Glutamatergic neuron (in vitro differentiated cells): ENCODE measurements around the gene ANKMY1. TPM values are rescaled to one million over a fixed set of nuclear protein-coding genes. Genes with fewer than 3 reads are reported as not detected.
"Not testable (repeated sequence)": the region's sequence is repeated elsewhere in the genome, so short reads cannot be mapped to it uniquely, and the experiment has no call there.

ENCODE experiments used
- DNase-seq: peaks from one replicate; pipeline ENCODE4 v3.0.0; 2022
- H3K27ac Mint-ChIP-seq: one replicate; pipeline ENCODE4 v1.8.0; 2020; ENCODE audit warnings: mild to moderate bottlenecking, mixed read lengths, inconsistent platforms; ENCODE audit not compliant: unreplicated experiment
- H3K27me3 Mint-ChIP-seq: one replicate; pipeline ENCODE4 v1.8.0; 2020; ENCODE audit warnings: mild to moderate bottlenecking, moderate library complexity, mixed read lengths, inconsistent platforms; ENCODE audit not compliant: unreplicated experiment
- H3K36me3 Mint-ChIP-seq: one replicate; pipeline ENCODE4 v1.8.0; 2020; ENCODE audit warnings: mild to moderate bottlenecking, mixed read lengths, inconsistent platforms; ENCODE audit not compliant: unreplicated experiment
- H3K4me1 Mint-ChIP-seq: one replicate; pipeline ENCODE4 v1.8.0; 2020; ENCODE audit warnings: mild to moderate bottlenecking, low read depth, mixed read lengths, inconsistent platforms; ENCODE audit not compliant: unreplicated experiment
- H3K4me3 Mint-ChIP-seq: one replicate; pipeline ENCODE4 v1.8.0; 2020; ENCODE audit warnings: mild to moderate bottlenecking, mixed read lengths, inconsistent platforms; ENCODE audit not compliant: unreplicated experiment
- H3K9me3 Mint-ChIP-seq: one replicate; pipeline ENCODE4 v1.8.0; 2020; ENCODE audit warnings: mild to moderate bottlenecking, moderate library complexity, mixed read lengths, inconsistent platforms; ENCODE audit not compliant: unreplicated experiment
- total RNA-seq: library from RNA; stranded (reverse); fragmentation: NEBNext Ultra II Directional; extraction: Animal tissue kit (Norgen Biotek cat#: 25700); gene quantifications from one replicate; pipeline ENCODE4 v1.2.1, GENCODE V29; 2021; ENCODE audit not compliant: unreplicated experiment
- TF ChIP-seq, protein P1 (sequence below): fragments of 200-600 bp; sonication (generic); IDR thresholded peaks from one replicate; pipeline ENCODE4 v1.5.0; 2021; ENCODE audit not compliant: partially characterized antibody, unreplicated experiment

ANKMY1 gene
- total RNA-seq, 1 donor from 2014 or later = 9.0 TPM

DNA sequence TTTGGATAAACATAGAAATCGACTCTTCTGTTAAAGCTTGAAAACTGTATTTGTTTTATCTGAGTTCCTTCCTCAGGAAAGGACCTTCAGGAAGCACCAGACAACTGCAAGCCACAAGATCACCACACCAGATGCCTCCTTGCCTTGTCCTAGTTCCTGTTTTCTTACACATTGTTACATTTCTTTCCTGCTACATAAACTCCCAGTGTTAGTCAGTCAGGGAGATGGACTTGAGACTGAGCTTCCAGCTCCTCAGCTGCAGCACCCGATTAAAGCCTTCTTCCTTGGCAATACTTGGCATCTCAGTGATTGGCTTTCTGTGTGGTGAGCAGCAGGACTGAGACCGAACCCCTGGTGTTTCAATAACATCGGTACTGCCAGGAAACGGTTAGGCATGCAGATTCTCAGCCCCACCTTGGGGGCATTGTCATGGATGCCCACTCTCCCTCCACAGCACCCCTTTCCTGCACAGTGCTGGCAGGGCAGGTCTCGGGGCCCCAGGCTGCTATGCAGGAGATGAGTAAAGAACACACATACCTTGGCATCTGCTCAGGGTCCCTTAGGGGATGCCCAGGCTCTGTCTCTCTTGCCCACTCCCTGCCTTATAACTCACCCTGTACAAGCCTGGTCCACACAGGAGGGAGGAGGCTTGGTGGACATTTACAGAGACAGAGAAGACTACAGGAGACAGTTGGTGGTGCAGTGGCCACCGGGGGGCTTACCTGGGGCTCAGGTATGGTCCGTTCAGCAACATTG, 32.6 kb downstream of the ANKMY1 start:
- Mint-ChIP-seq H3K4me3 (no peak overlapping the region), H3K36me3 (peaks cover 58% of the 10 kb centered on the region), H3K4me1 (peaks cover 3% of the 10 kb centered on the region), H3K27me3 (peaks cover 10% of the 10 kb centered on the region), H3K9me3 (peaks cover 30% of the 10 kb centered on the region), H3K27ac (no peak overlapping the region)
- TF ChIP-seq, protein P1, sequence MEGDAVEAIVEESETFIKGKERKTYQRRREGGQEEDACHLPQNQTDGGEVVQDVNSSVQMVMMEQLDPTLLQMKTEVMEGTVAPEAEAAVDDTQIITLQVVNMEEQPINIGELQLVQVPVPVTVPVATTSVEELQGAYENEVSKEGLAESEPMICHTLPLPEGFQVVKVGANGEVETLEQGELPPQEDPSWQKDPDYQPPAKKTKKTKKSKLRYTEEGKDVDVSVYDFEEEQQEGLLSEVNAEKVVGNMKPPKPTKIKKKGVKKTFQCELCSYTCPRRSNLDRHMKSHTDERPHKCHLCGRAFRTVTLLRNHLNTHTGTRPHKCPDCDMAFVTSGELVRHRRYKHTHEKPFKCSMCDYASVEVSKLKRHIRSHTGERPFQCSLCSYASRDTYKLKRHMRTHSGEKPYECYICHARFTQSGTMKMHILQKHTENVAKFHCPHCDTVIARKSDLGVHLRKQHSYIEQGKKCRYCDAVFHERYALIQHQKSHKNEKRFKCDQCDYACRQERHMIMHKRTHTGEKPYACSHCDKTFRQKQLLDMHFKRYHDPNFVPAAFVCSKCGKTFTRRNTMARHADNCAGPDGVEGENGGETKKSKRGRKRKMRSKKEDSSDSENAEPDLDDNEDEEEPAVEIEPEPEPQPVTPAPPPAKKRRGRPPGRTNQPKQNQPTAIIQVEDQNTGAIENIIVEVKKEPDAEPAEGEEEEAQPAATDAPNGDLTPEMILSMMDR = no peak
- DNase-seq = no peak

DNA sequence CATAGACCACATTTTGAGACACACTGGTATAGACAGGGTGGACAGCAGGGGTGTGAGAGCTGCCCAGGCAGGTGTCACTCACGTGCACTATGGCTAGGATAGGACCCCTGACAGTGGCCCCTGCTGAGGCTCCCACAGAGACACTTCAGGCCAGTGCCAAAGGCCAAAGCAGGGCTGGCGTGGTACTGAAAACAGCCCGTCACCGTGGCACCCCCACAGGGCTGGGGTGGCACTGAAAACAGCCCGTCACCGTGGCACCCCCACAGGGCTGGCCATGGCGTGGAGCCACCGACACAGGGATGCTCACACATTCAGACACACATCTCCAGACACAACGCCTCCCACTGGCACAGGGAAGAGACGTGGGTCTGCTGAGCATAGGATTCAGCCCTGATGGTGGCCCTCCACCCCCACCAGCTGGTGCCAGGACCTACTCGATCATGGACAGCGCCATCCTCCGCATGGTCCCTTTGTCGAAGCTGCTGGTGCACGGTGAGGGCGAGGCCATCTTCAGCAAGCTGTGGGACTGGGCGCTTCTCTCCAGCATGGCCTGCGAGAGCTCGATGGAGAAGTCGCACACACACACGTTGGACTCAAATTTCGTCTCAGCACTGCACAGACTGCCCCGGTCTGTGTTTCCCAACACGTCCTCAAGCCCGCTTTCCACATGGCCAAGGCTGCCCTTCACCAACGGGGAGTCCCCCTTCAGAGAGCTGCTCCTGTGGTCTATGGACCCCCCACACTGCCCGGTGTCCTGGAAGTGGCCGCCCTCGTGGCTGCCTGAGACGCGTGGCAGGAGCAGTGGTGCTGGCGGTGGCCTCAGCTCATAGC, 34.1 kb downstream of the ANKMY1 start:
- H3K9me3 Mint-ChIP-seq = peaks cover 26% of the 10 kb centered on the region
- H3K36me3 Mint-ChIP-seq = peaks cover 50% of the 10 kb centered on the region
- TF ChIP-seq, protein P1 = no peak
- H3K27me3 Mint-ChIP-seq = peaks cover 14% of the 10 kb centered on the region
- peaks cover 5% of the 10 kb centered on the region for H3K4me1 Mint-ChIP-seq
- no peak overlapping the region for H3K27ac Mint-ChIP-seq
- DNase-seq = no peak
- H3K4me3 Mint-ChIP-seq = no peak overlapping the region

DNA sequence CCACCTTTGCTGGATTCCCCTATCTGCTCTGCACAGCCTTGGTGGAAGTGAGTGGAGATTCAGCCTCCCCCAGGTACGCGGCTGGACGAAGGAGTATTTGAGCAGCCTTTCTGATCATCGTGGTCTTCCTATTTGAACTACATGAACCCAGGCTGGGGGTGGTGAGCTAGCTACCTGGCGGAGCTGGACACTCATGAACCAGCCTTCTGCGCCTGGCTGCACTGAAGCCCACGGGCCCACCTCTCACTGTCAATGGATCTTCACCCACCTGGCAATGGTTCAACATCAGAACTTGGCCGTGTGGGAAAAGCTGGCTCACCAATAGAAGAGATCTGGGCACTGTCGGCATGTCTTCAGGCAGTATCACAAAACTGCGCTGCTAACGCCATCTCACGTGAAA, 35.4 kb downstream of the ANKMY1 start:
- peaks cover 10% of the 10 kb centered on the region for H3K27me3 Mint-ChIP-seq
- DNase-seq = no peak

DNA sequence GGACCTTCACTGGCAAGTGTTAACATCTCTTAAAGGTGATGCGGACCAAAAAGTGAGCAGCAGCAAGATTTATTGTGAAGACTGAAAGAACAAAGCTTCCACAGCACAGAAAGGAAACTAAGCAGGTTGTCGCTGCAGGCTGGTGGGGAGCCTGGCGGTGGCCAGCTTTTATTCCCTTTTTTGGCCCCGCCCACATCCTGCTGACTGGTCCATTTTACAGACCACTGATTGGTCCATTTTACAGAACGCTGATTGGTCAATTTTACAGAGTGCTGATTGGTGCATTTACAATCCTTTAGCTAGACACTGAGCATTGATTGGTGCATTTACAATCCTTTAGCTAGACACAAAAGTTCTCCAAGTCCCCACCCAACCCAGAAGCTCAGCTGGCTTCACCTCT, 35.9 kb downstream of the ANKMY1 start:
- H3K27ac Mint-ChIP-seq, H3K4me1 Mint-ChIP-seq, DNase-seq, H3K4me3 Mint-ChIP-seq: not testable (repeated sequence)
- H3K36me3 Mint-ChIP-seq = peaks cover 50% of the 10 kb centered on the region
- H3K9me3 Mint-ChIP-seq = peaks cover 24% of the 10 kb centered on the region
- peaks cover 10% of the 10 kb centered on the region for H3K27me3 Mint-ChIP-seq

More for the DNA sequence above, 35.4 kb downstream of the ANKMY1 start:
- Mint-ChIP-seq H3K27ac (peak overlapping the region; percentile 38), H3K4me3 (no peak overlapping the region), H3K36me3 (peaks cover 55% of the 10 kb centered on the region), H3K9me3 (peaks cover 26% of the 10 kb centered on the region), H3K4me1 (peaks cover 5% of the 10 kb centered on the region)
- TF ChIP-seq, protein P1 = no peak

DNA sequence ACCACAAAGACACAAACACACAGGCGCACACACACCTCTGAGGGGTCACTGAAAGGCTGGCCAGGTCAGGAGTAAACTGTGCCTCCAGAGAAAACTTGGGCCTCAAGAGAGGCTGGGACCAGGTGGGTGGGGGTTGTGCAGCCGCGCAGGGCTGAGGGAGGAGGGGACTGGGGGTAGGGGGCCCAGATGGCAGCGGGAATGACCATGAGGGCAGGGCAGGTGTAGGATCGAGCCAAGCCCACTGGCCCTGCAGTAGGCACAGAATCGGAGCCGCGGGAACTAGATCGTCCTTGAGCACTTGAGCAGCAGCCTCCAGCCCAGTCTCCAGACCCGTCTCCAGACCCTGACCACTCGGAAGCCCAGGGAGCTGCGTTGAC, 36.8 kb downstream of the ANKMY1 start:
- peaks cover 45% of the 10 kb centered on the region for H3K36me3 Mint-ChIP-seq
- H3K4me1 Mint-ChIP-seq = peaks cover 5% of the 10 kb centered on the region
- TF ChIP-seq, protein P1 = no peak
- H3K9me3 Mint-ChIP-seq = peaks cover 19% of the 10 kb centered on the region
- no peak overlapping the region for H3K4me3 Mint-ChIP-seq
- no peak for DNase-seq
- H3K27me3 Mint-ChIP-seq = peaks cover 8% of the 10 kb centered on the region
- H3K27ac Mint-ChIP-seq = no peak overlapping the region
